Ishikawa (cell line): ENCODE measurements around the gene PRR3.
A peak's percentile ranks its signal among the peaks of the same experiment; 100 is the strongest.

ENCODE experiments used
- CEBPB ChIP-seq: IDR thresholded peaks from 2 replicates; pipeline ENCODE4 v1.6.1; 2012
- EGR1 ChIP-seq: IDR thresholded peaks from 2 replicates; pipeline ENCODE4 v1.6.1; 2012
- EP300 ChIP-seq: IDR thresholded peaks from 2 replicates; pipeline ENCODE4 v1.6.1; 2012; ENCODE audit warnings: borderline replicate concordance
- FOXM1 ChIP-seq: IDR thresholded peaks from 2 replicates; pipeline ENCODE4 v1.6.1; 2012; ENCODE audit warnings: low read depth, borderline replicate concordance
- NFIC ChIP-seq: IDR thresholded peaks from 2 replicates; pipeline ENCODE4 v1.6.1; 2012
- TAF1 ChIP-seq: IDR thresholded peaks from 2 replicates; pipeline ENCODE4 v1.6.1; 2012; ENCODE audit warnings: low read depth, mild to moderate bottlenecking
- TCF12 ChIP-seq: IDR thresholded peaks from 2 replicates; pipeline ENCODE4 v1.6.1; 2012; ENCODE audit warnings: low read depth
- TEAD4 ChIP-seq: IDR thresholded peaks from 2 replicates; pipeline ENCODE4 v1.6.1; 2012
- USF1 ChIP-seq: IDR thresholded peaks from 2 replicates; pipeline ENCODE4 v1.6.1; 2012
- ZBTB7A ChIP-seq: IDR thresholded peaks from 2 replicates; pipeline ENCODE4 v1.6.1; 2012; ENCODE audit warnings: low read depth
- TF ChIP-seq, protein P1 (sequence below): IDR thresholded peaks from 2 replicates; pipeline ENCODE4 v1.6.1; 2012; ENCODE audit warnings: low read depth, mild to moderate bottlenecking

PRR3 gene

DNA sequence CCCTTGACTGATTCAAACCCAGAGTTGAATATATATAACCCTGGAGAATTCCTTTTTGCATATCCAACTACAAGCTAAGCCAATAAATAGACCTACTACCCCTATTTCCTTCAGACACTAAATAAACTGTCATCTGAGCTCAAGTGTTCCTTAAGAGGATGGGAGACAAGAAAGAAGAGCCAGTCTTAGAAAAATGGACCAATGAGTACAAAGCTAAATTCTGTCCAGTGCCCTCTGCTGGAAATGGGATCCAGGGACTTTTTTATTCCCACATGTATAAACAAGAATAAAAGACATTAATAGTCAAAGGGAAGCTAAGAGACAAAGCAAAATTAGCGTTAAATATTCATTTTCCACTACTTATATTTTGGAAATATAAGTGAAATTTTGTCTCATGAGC is 55.1 kb downstream of the PRR3 start:
- TF ChIP-seq CEBPB (no peak), USF1 (no peak), TEAD4 (no peak), NFIC (no peak), FOXM1 (no peak), TAF1 (no peak), EGR1 (no peak), EP300 (no peak), ZBTB7A (no peak)
- TF ChIP-seq, protein P1, sequence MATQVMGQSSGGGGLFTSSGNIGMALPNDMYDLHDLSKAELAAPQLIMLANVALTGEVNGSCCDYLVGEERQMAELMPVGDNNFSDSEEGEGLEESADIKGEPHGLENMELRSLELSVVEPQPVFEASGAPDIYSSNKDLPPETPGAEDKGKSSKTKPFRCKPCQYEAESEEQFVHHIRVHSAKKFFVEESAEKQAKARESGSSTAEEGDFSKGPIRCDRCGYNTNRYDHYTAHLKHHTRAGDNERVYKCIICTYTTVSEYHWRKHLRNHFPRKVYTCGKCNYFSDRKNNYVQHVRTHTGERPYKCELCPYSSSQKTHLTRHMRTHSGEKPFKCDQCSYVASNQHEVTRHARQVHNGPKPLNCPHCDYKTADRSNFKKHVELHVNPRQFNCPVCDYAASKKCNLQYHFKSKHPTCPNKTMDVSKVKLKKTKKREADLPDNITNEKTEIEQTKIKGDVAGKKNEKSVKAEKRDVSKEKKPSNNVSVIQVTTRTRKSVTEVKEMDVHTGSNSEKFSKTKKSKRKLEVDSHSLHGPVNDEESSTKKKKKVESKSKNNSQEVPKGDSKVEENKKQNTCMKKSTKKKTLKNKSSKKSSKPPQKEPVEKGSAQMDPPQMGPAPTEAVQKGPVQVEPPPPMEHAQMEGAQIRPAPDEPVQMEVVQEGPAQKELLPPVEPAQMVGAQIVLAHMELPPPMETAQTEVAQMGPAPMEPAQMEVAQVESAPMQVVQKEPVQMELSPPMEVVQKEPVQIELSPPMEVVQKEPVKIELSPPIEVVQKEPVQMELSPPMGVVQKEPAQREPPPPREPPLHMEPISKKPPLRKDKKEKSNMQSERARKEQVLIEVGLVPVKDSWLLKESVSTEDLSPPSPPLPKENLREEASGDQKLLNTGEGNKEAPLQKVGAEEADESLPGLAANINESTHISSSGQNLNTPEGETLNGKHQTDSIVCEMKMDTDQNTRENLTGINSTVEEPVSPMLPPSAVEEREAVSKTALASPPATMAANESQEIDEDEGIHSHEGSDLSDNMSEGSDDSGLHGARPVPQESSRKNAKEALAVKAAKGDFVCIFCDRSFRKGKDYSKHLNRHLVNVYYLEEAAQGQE: no peak

DNA sequence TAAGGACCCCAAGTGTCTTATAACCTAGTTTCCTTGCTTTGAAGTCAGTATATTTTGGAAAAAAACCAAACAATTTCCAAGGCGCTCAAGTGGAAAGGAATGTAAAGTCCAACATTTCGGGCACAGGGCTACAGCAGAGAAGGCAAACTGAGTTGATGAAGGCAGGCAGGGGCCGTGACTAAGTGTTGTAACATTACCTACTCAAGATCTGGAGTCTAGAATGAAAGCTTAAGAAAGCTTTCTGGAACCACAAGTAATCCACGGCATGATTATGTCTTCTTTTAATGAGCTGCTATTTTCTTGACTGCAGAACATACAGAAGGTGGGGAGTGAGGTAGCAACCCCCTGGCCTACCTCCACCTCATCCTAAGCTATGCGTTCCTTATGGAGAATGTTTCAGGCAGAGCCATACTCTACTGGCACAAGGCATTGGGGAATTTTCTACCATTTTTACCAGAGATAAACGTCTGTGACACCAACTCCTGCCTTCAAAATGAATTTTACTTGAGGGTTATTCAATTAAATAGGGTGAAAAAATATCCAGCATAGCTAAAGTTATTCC is 55.7 kb downstream of the PRR3 start:
- no peak for TF ChIP-seq TCF12
- no peak for TF ChIP-seq CEBPB
- no peak for TF ChIP-seq EGR1
- TF ChIP-seq TEAD4: peak; percentile 63; the same call in 1 of the 2 replicates
- no peak for TF ChIP-seq ZBTB7A
- TF ChIP-seq USF1: no peak
